Astrocyte (in vitro differentiated cells and primary cell): Measurements from ENCODE around the gene DFFB.

ENCODE experiments used
- CTCF ChIP-seq: IDR thresholded peaks from 2 replicates; pipeline ENCODE4 v1.5.1; 2011; ENCODE audit warnings: low read depth, mild to moderate bottlenecking, inconsistent platforms, low read length, moderate library complexity; ENCODE audit not compliant: insufficient read depth
- EZH2 ChIP-seq: IDR thresholded peaks from 2 replicates; pipeline ENCODE4 v1.6.1; 2012; ENCODE audit warnings: mild to moderate bottlenecking, low read length, inconsistent platforms; ENCODE audit not compliant: insufficient read depth

- no peak for TF ChIP-seq CTCF
- TF ChIP-seq EZH2 = no peak
Measured at GRCh38 chr1:3904843-3905185, 47.5 kb downstream of the DFFB start.
